Progenitor cell of endocrine pancreas (in vitro differentiated cells): Measurements from ENCODE around the gene SLC1A4. TPM values are rescaled to one million over a fixed set of nuclear protein-coding genes. Genes with fewer than 3 reads are reported as not detected.
"Not testable (repeated sequence)": the region's sequence is repeated elsewhere in the genome, so short reads cannot be mapped to it uniquely, and the experiment has no call there.

Source experiments
- DNase-seq: peaks from one replicate; pipeline ENCODE4 v3.0.0; 2021; ENCODE audit warnings: low spot score; ENCODE audit not compliant: unreplicated experiment
- H3K27ac Mint-ChIP-seq: 2 replicates; pipeline ENCODE4 v1.8.0; 2021; ENCODE audit warnings: mild to moderate bottlenecking, moderate library complexity, mixed read lengths
- H3K27me3 Mint-ChIP-seq: 2 replicates; pipeline ENCODE4 v1.8.0; 2021; ENCODE audit warnings: mixed read lengths
- H3K36me3 Mint-ChIP-seq: 2 replicates; pipeline ENCODE4 v1.8.0; 2022; ENCODE audit warnings: mixed read lengths; ENCODE audit not compliant: insufficient read depth
- H3K4me1 Mint-ChIP-seq: 2 replicates; pipeline ENCODE4 v1.8.0; 2021; ENCODE audit warnings: low read depth, mixed read lengths
- H3K4me3 Mint-ChIP-seq: 2 replicates; pipeline ENCODE4 v1.8.0; 2021; ENCODE audit warnings: low read depth, mild to moderate bottlenecking, moderate library complexity, mixed read lengths
- H3K9me3 Mint-ChIP-seq: 2 replicates; pipeline ENCODE4 v1.8.0; 2021; ENCODE audit warnings: low read depth, mixed read lengths
- CTCF ChIP-seq: fragments of 200-600 bp; sonication (generic); IDR thresholded peaks from one replicate; pipeline ENCODE4 v1.5.0; 2021; ENCODE audit warnings: antibody characterized with exemption, mild to moderate bottlenecking; ENCODE audit not compliant: unreplicated experiment
- total RNA-seq: library from RNA; stranded (reverse); gene quantifications from 2 replicates; pipeline ENCODE4 v1.2.1, GENCODE V29; 2021

Gene SLC1A4
- total RNA-seq, 1 donor from 2014 or later, result 12.5 TPM

- Mint-ChIP-seq H3K9me3 (no peaks in the 10 kb centered on the region), H3K27me3 (no peaks in the 10 kb centered on the region), H3K4me3 (no peak overlapping the region), H3K4me1 (peaks cover 1% of the 10 kb centered on the region), H3K36me3 (peaks cover 1% of the 10 kb centered on the region), H3K27ac (no peak overlapping the region)
- TF ChIP-seq CTCF, result no peak
- no peak for DNase-seq
These were observed 44.0 kb downstream of the SLC1A4 start for GRCh38 chr2:65033178-65033577.

- H3K9me3 Mint-ChIP-seq, H3K27ac Mint-ChIP-seq, DNase-seq, H3K36me3 Mint-ChIP-seq, H3K4me3 Mint-ChIP-seq, H3K27me3 Mint-ChIP-seq, H3K4me1 Mint-ChIP-seq: not testable (repeated sequence)
These were observed 44.5 kb downstream of the SLC1A4 start for GRCh38 chr2:65033667-65034066.

GRCh38 chr2:65035351-65035943 lies 46.2 kb downstream of the SLC1A4 start:
- Mint-ChIP-seq H3K4me3 (no peak overlapping the region), H3K9me3 (no peaks in the 10 kb centered on the region), H3K36me3 (peaks cover 2% of the 10 kb centered on the region), H3K4me1 (peaks cover 1% of the 10 kb centered on the region), H3K27me3 (no peaks in the 10 kb centered on the region), H3K27ac (no peak overlapping the region)
- no peak for DNase-seq
- TF ChIP-seq CTCF, result no peak

- TF ChIP-seq CTCF, result no peak
- H3K27ac Mint-ChIP-seq, result no peak overlapping the region
- H3K4me3 Mint-ChIP-seq, result no peak overlapping the region
- DNase-seq, result no peak
- H3K27me3 Mint-ChIP-seq, result no peaks in the 10 kb centered on the region
- H3K9me3 Mint-ChIP-seq, result no peaks in the 10 kb centered on the region
- H3K4me1 Mint-ChIP-seq, result no peaks in the 10 kb centered on the region
- peaks cover 2% of the 10 kb centered on the region for H3K36me3 Mint-ChIP-seq
These were observed 48.0 kb downstream of the SLC1A4 start for GRCh38 chr2:65037178-65037577.

- peaks cover 9% of the 10 kb centered on the region for H3K36me3 Mint-ChIP-seq
- no peaks in the 10 kb centered on the region for H3K27me3 Mint-ChIP-seq
- H3K4me3 Mint-ChIP-seq, result no peak overlapping the region
- no peak overlapping the region for H3K27ac Mint-ChIP-seq
- no peak for TF ChIP-seq CTCF
- H3K9me3 Mint-ChIP-seq, result no peaks in the 10 kb centered on the region
- no peak for DNase-seq
- H3K4me1 Mint-ChIP-seq, result no peaks in the 10 kb centered on the region
These were observed 50.4 kb downstream of the SLC1A4 start for GRCh38 chr2:65039640-65040039.
